Central memory CD4-positive, alpha-beta T cell (primary cell): ENCODE data around the gene SPECC1L.
A peak's percentile ranks its signal among the peaks of the same experiment; 100 is the strongest.
"Not testable (repeated sequence)": the region's sequence is repeated elsewhere in the genome, so short reads cannot be mapped to it uniquely, and the experiment has no call there.

Experiments
- DNase-seq: peaks from one replicate; pipeline ENCODE4 v3.0.0; 2022
- total RNA-seq, 3 experiments: gene quantifications; one replicate each; lab custom pipeline; 2026; lab: John Stamatoyannopoulos, UW

The SPECC1L gene
- total RNA-seq = 19.9 to 37.4 (median 24.1) reads per million in 3 experiments

GRCh38 chr22:24270556-24271385, at the start of gene SPECC1L:
Gene SPECC1L (plus strand): TSS chr22:24270831. CDS start chr22:24302232, 31,401 bp downstream.
- DNase-seq = peak; percentile 90

GRCh38 chr22:24224468-24224867, 46.2 kb upstream of the SPECC1L start:
- no peak for DNase-seq

GRCh38 chr22:24225044-24225601, 45.5 kb upstream of the SPECC1L start:
- DNase-seq = no peak

GRCh38 chr22:24225951-24226350, 44.7 kb upstream of the SPECC1L start:
- DNase-seq = no peak

- DNase-seq = peak; percentile 42
These were observed 39.5 kb upstream of the SPECC1L start for GRCh38 chr22:24230911-24231656.

- DNase-seq = no peak
These were observed 38.9 kb upstream of the SPECC1L start for GRCh38 chr22:24231706-24232105.

GRCh38 chr22:24232124-24232523, 38.5 kb upstream of the SPECC1L start:
- DNase-seq = no peak

- DNase-seq = no peak
These were observed 37.9 kb upstream of the SPECC1L start for GRCh38 chr22:24232725-24233124.

GRCh38 chr22:24233235-24233634, 37.4 kb upstream of the SPECC1L start:
- DNase-seq = no peak

- no peak for DNase-seq
These were observed 36.8 kb upstream of the SPECC1L start for GRCh38 chr22:24233816-24234215.

GRCh38 chr22:24235315-24235714, 35.3 kb upstream of the SPECC1L start:
- no peak for DNase-seq

GRCh38 chr22:24236656-24237055, 34.0 kb upstream of the SPECC1L start:
- DNase-seq = no peak

GRCh38 chr22:24238101-24238694, 32.4 kb upstream of the SPECC1L start:
- DNase-seq = not testable (repeated sequence)

- DNase-seq = no peak
These were observed 30.2 kb upstream of the SPECC1L start for GRCh38 chr22:24240381-24240780.

GRCh38 chr22:24240985-24241692, 29.5 kb upstream of the SPECC1L start:
- DNase-seq = not testable (repeated sequence)

GRCh38 chr22:24243417-24243816, 27.2 kb upstream of the SPECC1L start:
- DNase-seq = not testable (repeated sequence)

- no peak for DNase-seq
These were observed 26.4 kb upstream of the SPECC1L start for GRCh38 chr22:24244144-24244787.

- DNase-seq = not testable (repeated sequence)
These were observed 25.6 kb upstream of the SPECC1L start, which contains the start of gene GGT5 for GRCh38 chr22:24245030-24245431. Gene GGT5 (minus strand): TSS chr22:24245082. CDS start chr22:24244725, 357 bp downstream.

- DNase-seq = not testable (repeated sequence)
These were observed 24.8 kb upstream of the SPECC1L start for GRCh38 chr22:24245584-24246561.

- no peak for DNase-seq
These were observed 23.6 kb upstream of the SPECC1L start for GRCh38 chr22:24247011-24247507.
